GM20000 (cell line): ENCODE data around the gene VGLL3.

ENCODE experiments used
- DNase-seq: peaks from one replicate; pipeline ENCODE4 v3.0.0; 2012; ENCODE audit warnings: low spot score
- TF ChIP-seq, protein P1 (sequence below): IDR thresholded peaks from 2 replicates; pipeline ENCODE4 v1.5.1; 2012; ENCODE audit warnings: mild to moderate bottlenecking, control low read depth; ENCODE audit errors: extremely low read depth, missing control alignments

The VGLL3 gene

DNA sequence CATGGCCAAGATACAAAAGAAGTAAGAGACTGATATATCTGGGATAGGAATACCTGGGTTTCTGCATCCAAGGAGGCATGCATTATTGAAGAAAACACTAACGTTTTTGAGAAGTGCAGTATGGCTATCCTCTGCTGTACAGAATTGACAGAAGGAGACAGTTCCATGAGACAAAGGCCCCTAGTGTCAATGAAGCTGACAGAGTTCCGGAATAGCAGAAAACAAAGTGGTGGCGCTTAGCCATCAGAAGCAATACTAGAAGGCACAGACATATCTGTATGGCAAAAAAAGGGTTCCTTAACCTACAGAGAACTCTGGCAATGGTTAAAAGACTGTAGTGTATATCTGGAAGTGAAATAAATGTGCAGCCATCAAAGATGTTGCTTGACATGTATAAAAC, 77.8 kb downstream of the VGLL3 start:
- no peak for DNase-seq
- TF ChIP-seq, protein P1, sequence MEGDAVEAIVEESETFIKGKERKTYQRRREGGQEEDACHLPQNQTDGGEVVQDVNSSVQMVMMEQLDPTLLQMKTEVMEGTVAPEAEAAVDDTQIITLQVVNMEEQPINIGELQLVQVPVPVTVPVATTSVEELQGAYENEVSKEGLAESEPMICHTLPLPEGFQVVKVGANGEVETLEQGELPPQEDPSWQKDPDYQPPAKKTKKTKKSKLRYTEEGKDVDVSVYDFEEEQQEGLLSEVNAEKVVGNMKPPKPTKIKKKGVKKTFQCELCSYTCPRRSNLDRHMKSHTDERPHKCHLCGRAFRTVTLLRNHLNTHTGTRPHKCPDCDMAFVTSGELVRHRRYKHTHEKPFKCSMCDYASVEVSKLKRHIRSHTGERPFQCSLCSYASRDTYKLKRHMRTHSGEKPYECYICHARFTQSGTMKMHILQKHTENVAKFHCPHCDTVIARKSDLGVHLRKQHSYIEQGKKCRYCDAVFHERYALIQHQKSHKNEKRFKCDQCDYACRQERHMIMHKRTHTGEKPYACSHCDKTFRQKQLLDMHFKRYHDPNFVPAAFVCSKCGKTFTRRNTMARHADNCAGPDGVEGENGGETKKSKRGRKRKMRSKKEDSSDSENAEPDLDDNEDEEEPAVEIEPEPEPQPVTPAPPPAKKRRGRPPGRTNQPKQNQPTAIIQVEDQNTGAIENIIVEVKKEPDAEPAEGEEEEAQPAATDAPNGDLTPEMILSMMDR = no peak

DNA sequence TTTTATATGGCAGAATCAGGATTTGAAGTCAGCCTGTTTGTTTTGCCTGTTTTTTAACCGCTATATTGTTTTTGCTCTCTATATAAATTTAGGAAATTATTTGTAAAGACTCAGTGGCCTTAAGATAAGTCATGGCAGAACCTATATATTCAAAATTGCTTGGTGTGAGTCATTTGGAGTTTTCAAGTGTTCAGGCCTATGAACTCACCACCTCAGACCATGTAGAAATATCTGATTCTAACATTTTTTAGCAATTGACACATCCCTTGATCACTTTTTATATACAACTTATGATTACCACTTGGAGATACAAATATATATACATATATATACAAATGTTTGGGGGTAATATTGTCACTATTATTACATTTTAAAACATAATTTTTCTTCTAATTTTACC, 95.7 kb downstream of the VGLL3 start:
- no peak for DNase-seq
- TF ChIP-seq, protein P1 = no peak

DNA sequence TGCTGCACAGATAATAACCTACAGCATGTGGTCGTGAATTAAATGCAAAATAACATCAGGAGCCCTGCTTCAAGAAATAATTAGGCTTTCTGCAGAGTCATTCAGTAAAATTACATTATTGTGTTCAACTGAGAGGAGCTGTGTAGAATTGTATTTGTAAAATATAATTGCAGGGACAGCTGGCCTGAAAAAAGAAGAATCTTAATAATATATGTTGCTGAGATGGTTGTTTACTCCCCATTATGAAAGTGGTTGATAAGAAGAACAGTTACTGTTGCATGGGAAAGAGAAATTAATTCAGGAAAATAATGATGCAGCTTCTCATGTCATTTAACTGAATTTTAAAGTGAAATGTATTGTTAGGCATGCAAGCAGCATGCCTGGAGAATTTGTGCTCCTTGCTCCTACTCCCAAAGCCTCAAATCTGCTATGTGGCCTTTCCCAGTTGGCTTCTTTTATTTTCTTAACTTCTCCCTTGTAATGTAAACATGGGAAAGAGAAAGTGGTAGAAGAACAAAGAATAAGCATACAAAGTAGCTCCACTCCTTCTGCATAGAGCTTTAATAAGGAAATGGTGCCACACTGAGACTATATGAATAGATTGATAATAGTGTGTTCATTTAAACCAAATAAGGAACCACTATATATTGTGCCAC, 100.1 kb downstream of the VGLL3 start:
- DNase-seq = no peak
- TF ChIP-seq, protein P1 = no peak
